Trophoblast cell (in vitro differentiated cells and primary cell): ENCODE data around the gene ELOVL2.

Experiments used
- DNase-seq, 2 donors: peaks; one replicate each; pipeline ENCODE4 v3.0.0-alpha.2; 2016
- H2AFZ ChIP-seq: 2 replicates; pipeline ENCODE4 v1.6.1; 2013; ENCODE audit warnings: low read length, moderate library complexity, mild to moderate bottlenecking; ENCODE audit not compliant: insufficient read depth, poor library complexity
- H2AK5ac ChIP-seq: 2 replicates; pipeline ENCODE4 v1.6.1; 2013; ENCODE audit warnings: mild to moderate bottlenecking, low read length
- H2BK120ac ChIP-seq: 2 replicates; pipeline ENCODE4 v1.6.1; 2013; ENCODE audit warnings: low read length, mild to moderate bottlenecking, moderate library complexity; ENCODE audit not compliant: insufficient read depth, poor library complexity
- H2BK12ac ChIP-seq: 2 replicates; pipeline ENCODE4 v1.6.1; 2013; ENCODE audit warnings: mild to moderate bottlenecking, low read length, moderate library complexity
- H2BK5ac ChIP-seq: 2 replicates; pipeline ENCODE4 v1.6.1; 2013; ENCODE audit warnings: low read length, low read depth, moderate library complexity, mild to moderate bottlenecking; ENCODE audit not compliant: poor library complexity
- H3K14ac ChIP-seq: 2 replicates; pipeline ENCODE4 v1.6.1; 2013; ENCODE audit warnings: mild to moderate bottlenecking, low read length
- H3K18ac ChIP-seq: 2 replicates; pipeline ENCODE4 v1.6.1; 2013; ENCODE audit warnings: mild to moderate bottlenecking, low read length
- H3K23ac ChIP-seq: 2 replicates; pipeline ENCODE4 v1.6.1; 2013; ENCODE audit warnings: low read length
- H3K27ac ChIP-seq: 2 replicates; pipeline ENCODE4 v1.5.1; 2013; ENCODE audit warnings: low read depth, mild to moderate bottlenecking, inconsistent platforms, low read length, moderate library complexity
- H3K27me3 ChIP-seq: 2 replicates; pipeline ENCODE4 v1.6.1; 2013; ENCODE audit warnings: inconsistent platforms, mild to moderate bottlenecking, low read length, moderate library complexity; ENCODE audit not compliant: insufficient read depth
- H3K36me3 ChIP-seq, 2 experiments: 1 replicate in 1 of 2; 2 replicates in 1 of 2; pipeline ENCODE4 v1.6.1; 2013; ENCODE audit warnings: low read length in 2 of 2, mild to moderate bottlenecking in 2 of 2, moderate library complexity in 1 of 2; ENCODE audit not compliant: insufficient read depth in 2 of 2, control insufficient read depth in 1 of 2
- H3K4ac ChIP-seq: 2 replicates; pipeline ENCODE4 v1.6.1; 2013; ENCODE audit warnings: low read depth, mild to moderate bottlenecking, low read length, moderate library complexity
- H3K4me1 ChIP-seq, 2 experiments: 1 replicate in 1 of 2; 2 replicates in 1 of 2; pipeline ENCODE4 v1.6.1; 2013; ENCODE audit warnings: low read length in 2 of 2, mild to moderate bottlenecking in 2 of 2, moderate library complexity in 1 of 2; ENCODE audit not compliant: insufficient read depth in 2 of 2, control insufficient read depth in 1 of 2
- H3K4me2 ChIP-seq: 2 replicates; pipeline ENCODE4 v1.6.1; 2013; ENCODE audit warnings: inconsistent platforms, mild to moderate bottlenecking, low read length, moderate library complexity
- H3K4me3 ChIP-seq: 2 replicates; pipeline ENCODE4 v1.5.1; 2013; ENCODE audit warnings: mild to moderate bottlenecking, low read depth, low read length, inconsistent platforms
- H3K79me1 ChIP-seq: one replicate; pipeline ENCODE4 v1.6.1; 2013; ENCODE audit warnings: low read length
- H3K79me2 ChIP-seq: 2 replicates; pipeline ENCODE4 v1.6.1; 2013; ENCODE audit warnings: low read length, mild to moderate bottlenecking; ENCODE audit not compliant: control insufficient read depth, insufficient read depth, poor library complexity
- H3K9ac ChIP-seq: 2 replicates; pipeline ENCODE4 v1.6.1; 2013; ENCODE audit warnings: mild to moderate bottlenecking, low read length
- H3K9me3 ChIP-seq: 2 replicates; pipeline ENCODE4 v1.6.1; 2013; ENCODE audit warnings: low read depth, mild to moderate bottlenecking, control low read depth, inconsistent platforms, low read length; ENCODE audit not compliant: insufficient read depth
- H4K12ac ChIP-seq: 2 replicates; pipeline ENCODE4 v1.6.1; 2013; ENCODE audit warnings: low read depth, mild to moderate bottlenecking, low read length, moderate library complexity
- H4K8ac ChIP-seq: 2 replicates; pipeline ENCODE4 v1.6.1; 2013; ENCODE audit warnings: low read depth, mild to moderate bottlenecking, low read length, moderate library complexity
- H4K91ac ChIP-seq: one replicate; pipeline ENCODE4 v1.6.1; 2013; ENCODE audit warnings: low read depth, mild to moderate bottlenecking, low read length, moderate library complexity
- WGBS: extraction: QIAGEN DNeasy Blood & Tissue Kit; methylation state at CpG from one replicate; pipeline ENCODE4 v1.1.7; 2013; ENCODE audit warnings: missing lambda C conversion rate; ENCODE audit not compliant: insufficient read length, insufficient coverage; ENCODE audit errors: extremely low coverage; 5-methylcytosine and 5-hydroxymethylcytosine counted together

The ELOVL2 gene

GRCh38 chr6:10949579-10950490, 94.3 kb downstream of the ELOVL2 start:
- no peak overlapping the region for H3K23ac ChIP-seq
- no peak overlapping the region for H3K9ac ChIP-seq
- H3K4me2 ChIP-seq = no peak overlapping the region
- no peaks in the 10 kb centered on the region for H3K27me3 ChIP-seq
- no peaks in the 10 kb centered on the region for H3K79me2 ChIP-seq
- DNase-seq = no peak
- no peak overlapping the region for H2AK5ac ChIP-seq
- H2AFZ ChIP-seq = no peak overlapping the region
- H3K14ac ChIP-seq = no peak overlapping the region
- H4K91ac ChIP-seq = no peak overlapping the region
- H3K4ac ChIP-seq = no peak overlapping the region
- no peaks in the 10 kb centered on the region for H3K79me1 ChIP-seq
- no peak overlapping the region for H4K8ac ChIP-seq
- no peaks in the 10 kb centered on the region for H3K36me3 ChIP-seq
- H3K4me3 ChIP-seq = no peak overlapping the region
- H2BK12ac ChIP-seq = no peak overlapping the region
- H3K9me3 ChIP-seq = no peaks in the 10 kb centered on the region
- H2BK120ac ChIP-seq = no peak overlapping the region
- no peak overlapping the region for H2BK5ac ChIP-seq
- H4K12ac ChIP-seq = no peak overlapping the region
- H3K4me1 ChIP-seq = no peaks in the 10 kb centered on the region
- H3K27ac ChIP-seq = no peak overlapping the region
- no CpG with 5 or more reads among the region's 6 CpGs for WGBS
- H3K18ac ChIP-seq = no peak overlapping the region

GRCh38 chr6:10947966-10948365, 96.1 kb downstream of the ELOVL2 start:
- no peak overlapping the region for H2AFZ ChIP-seq
- H3K27ac ChIP-seq = no peak overlapping the region
- H2BK5ac ChIP-seq = no peak overlapping the region
- no peak for DNase-seq
- no peak overlapping the region for H4K91ac ChIP-seq
- no peak overlapping the region for H4K8ac ChIP-seq
- H3K4me1 ChIP-seq = no peaks in the 10 kb centered on the region
- H3K14ac ChIP-seq = no peak overlapping the region
- H3K9ac ChIP-seq = no peak overlapping the region
- no peaks in the 10 kb centered on the region for H3K79me1 ChIP-seq
- H3K27me3 ChIP-seq = no peaks in the 10 kb centered on the region
- H3K79me2 ChIP-seq = no peaks in the 10 kb centered on the region
- H3K9me3 ChIP-seq = no peaks in the 10 kb centered on the region
- no peak overlapping the region for H2BK120ac ChIP-seq
- no peaks in the 10 kb centered on the region for H3K36me3 ChIP-seq
- H4K12ac ChIP-seq = no peak overlapping the region
- no peak overlapping the region for H2AK5ac ChIP-seq
- H3K23ac ChIP-seq = no peak overlapping the region
- no CpG with 5 or more reads among the region's 5 CpGs for whole genome bisulfite sequencing
- H3K4ac ChIP-seq = no peak overlapping the region
- H3K4me2 ChIP-seq = no peak overlapping the region
- H3K4me3 ChIP-seq = no peak overlapping the region
- H2BK12ac ChIP-seq = no peak overlapping the region
- no peak overlapping the region for H3K18ac ChIP-seq

- H2AFZ ChIP-seq = no peak overlapping the region
- H3K14ac ChIP-seq = no peak overlapping the region
- no peaks in the 10 kb centered on the region for H3K9me3 ChIP-seq
- no peaks in the 10 kb centered on the region for H3K79me2 ChIP-seq
- H3K4me2 ChIP-seq = no peak overlapping the region
- no peak overlapping the region for H3K4me3 ChIP-seq
- no peaks in the 10 kb centered on the region for H3K79me1 ChIP-seq
- no peak for DNase-seq
- H3K9ac ChIP-seq = no peak overlapping the region
- H4K8ac ChIP-seq = no peak overlapping the region
- H3K23ac ChIP-seq = no peak overlapping the region
- H4K91ac ChIP-seq = no peak overlapping the region
- no peak overlapping the region for H4K12ac ChIP-seq
- H3K18ac ChIP-seq = no peak overlapping the region
- no peak overlapping the region for H2BK12ac ChIP-seq
- no peak overlapping the region for H2BK5ac ChIP-seq
- no peaks in the 10 kb centered on the region for H3K4me1 ChIP-seq
- H3K36me3 ChIP-seq = no peaks in the 10 kb centered on the region
- no peaks in the 10 kb centered on the region for H3K27me3 ChIP-seq
- no peak overlapping the region for H2BK120ac ChIP-seq
- no peak overlapping the region for H2AK5ac ChIP-seq
- H3K27ac ChIP-seq = no peak overlapping the region
- no CpG with 5 or more reads among the region's 1 CpG for WGBS
- H3K4ac ChIP-seq = no peak overlapping the region
Measured at GRCh38 chr6:10945845-10946244, 98.3 kb downstream of the ELOVL2 start.

- no peak overlapping the region for H2AK5ac ChIP-seq
- no peak overlapping the region for H3K18ac ChIP-seq
- H3K27me3 ChIP-seq = no peaks in the 10 kb centered on the region
- H4K91ac ChIP-seq = no peak overlapping the region
- DNase-seq = no peak
- no peaks in the 10 kb centered on the region for H3K79me1 ChIP-seq
- no peak overlapping the region for H2BK5ac ChIP-seq
- no peaks in the 10 kb centered on the region for H3K79me2 ChIP-seq
- no CpG with 5 or more reads among the region's 2 CpGs for WGBS
- no peak overlapping the region for H4K8ac ChIP-seq
- no peak overlapping the region for H2BK12ac ChIP-seq
- H3K4me2 ChIP-seq = no peak overlapping the region
- no peaks in the 10 kb centered on the region for H3K4me1 ChIP-seq
- H3K14ac ChIP-seq = no peak overlapping the region
- H3K4ac ChIP-seq = no peak overlapping the region
- no peak overlapping the region for H2AFZ ChIP-seq
- H2BK120ac ChIP-seq = no peak overlapping the region
- H3K36me3 ChIP-seq = no peaks in the 10 kb centered on the region
- H3K9me3 ChIP-seq = no peaks in the 10 kb centered on the region
- no peak overlapping the region for H3K4me3 ChIP-seq
- H3K9ac ChIP-seq = no peak overlapping the region
- H3K27ac ChIP-seq = no peak overlapping the region
- no peak overlapping the region for H4K12ac ChIP-seq
- no peak overlapping the region for H3K23ac ChIP-seq
Measured at GRCh38 chr6:10939840-10940239, 104.3 kb downstream of the ELOVL2 start.
